ENCODE results near the gene BBX. TPM values are rescaled to one million over a fixed set of nuclear protein-coding genes. Genes with fewer than 3 reads are reported as not detected.
A peak's percentile ranks its signal among the peaks of the same experiment; 100 is the strongest.

Gene BBX
- total and polyA plus RNA-seq, 2 of the 13 experiments (the other 11 are each of a cell fraction or from before 2014, with no cell fraction given), result 13.7 to 23.2 TPM

GRCh38 chr3:107488942-107489341 is 33.8 kb upstream of the BBX start (continued):
- no peak for TF ChIP-seq ZNF318 (CRISPR knock-in tag; IDR thresholded peaks at IDR 0.05)
- TF ChIP-seq ZNF124 (CRISPR knock-in tag; IDR thresholded peaks at IDR 0.05), result peak; percentile 84; the same call in 1 of the 2 replicates
- TF ChIP-seq FOXA3 (CRISPR knock-in tag; IDR thresholded peaks at IDR 0.05), result peak; percentile 22; the same call in 1 of the 2 replicates
- no peak for TF ChIP-seq IRF1 (CRISPR knock-in tag; IDR thresholded peaks at IDR 0.05; ENCODE audit: low read depth)
- peak; percentile 60 for TF ChIP-seq NR2F2 (IDR thresholded peaks at IDR 0.05; ENCODE audit: borderline replicate concordance, low read depth)
- TF ChIP-seq HIVEP1 (CRISPR knock-in tag; IDR thresholded peaks at IDR 0.05), result no peak
- 0 out of 2 replicates have a peak, but pooled peaks have one; percentile 41 for TF ChIP-seq MIER3 (CRISPR knock-in tag; IDR thresholded peaks at IDR 0.05; ENCODE audit: borderline replicate concordance)
- no peak for TF ChIP-seq NONO (IDR thresholded peaks at IDR 0.05)
- peak; percentile 55; the same call in 1 of the 2 replicates for TF ChIP-seq NONO (CRISPR knock-in tag; conservative IDR thresholded peaks at IDR 0.05)
- TF ChIP-seq RBM22 (optimal IDR thresholded peaks at IDR 0.05; ENCODE audit: low read length), result no peak
- TF ChIP-seq ATF4 (CRISPR knock-in tag; IDR thresholded peaks at IDR 0.05), result peak in 1 of 2 experiments; percentile 37; a peak in 1 of 4 replicates
- TF ChIP-seq SOX6 (IDR thresholded peaks at IDR 0.05), result no peak
- TF ChIP-seq SOX6 (CRISPR knock-in tag; IDR thresholded peaks at IDR 0.05), result peak; percentile 81
- TF ChIP-seq ZNF597 (CRISPR knock-in tag; IDR thresholded peaks at IDR 0.05), result no peak
- TF ChIP-seq ZNF362 (CRISPR knock-in tag; IDR thresholded peaks at IDR 0.05; ENCODE audit: borderline replicate concordance), result no peak
- TF ChIP-seq FOSL2 (CRISPR knock-in tag; IDR thresholded peaks at IDR 0.05), result peak; percentile 54; the same call in 1 of the 2 replicates
- no peak for TF ChIP-seq JUNB (CRISPR knock-in tag; IDR thresholded peaks at IDR 0.05; ENCODE audit: borderline replicate concordance)
- TF ChIP-seq HOXA3 (CRISPR knock-in tag; IDR thresholded peaks at IDR 0.05), result no peak; the same call in 1 of the 2 replicates
